ENCODE data around the gene DDR1.

Gene DDR1

DNA sequence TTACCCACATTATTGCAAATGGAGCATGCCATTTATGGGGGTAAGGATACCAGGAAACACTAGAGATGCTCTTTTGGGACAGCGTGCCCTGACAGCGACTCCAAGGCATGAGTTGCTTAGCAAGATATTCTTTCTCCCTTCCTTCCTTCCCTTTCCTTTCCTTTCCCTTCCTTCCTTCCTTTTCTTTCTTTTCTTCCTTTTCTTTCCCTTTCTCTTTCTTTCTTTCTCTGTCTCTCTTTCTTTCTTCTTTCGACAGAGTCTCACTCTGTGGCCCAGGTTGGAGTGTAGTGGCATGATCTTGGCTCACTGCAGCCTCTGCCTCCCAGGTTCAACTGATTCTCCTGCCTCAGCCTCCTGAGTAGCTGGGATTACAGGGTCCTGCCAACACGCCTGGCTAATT is 59.7 kb downstream of the DDR1 start:
- Histone ChIP-seq H3K9me3 (ENCODE audit: insufficient read depth, low read length) (no peaks in the 10 kb centered on the region), H3K79me2 (ENCODE audit: insufficient read depth, low read length) (no peaks in the 10 kb centered on the region)
- no peak for TF ChIP-seq EZH2phosphoT487 (conservative IDR thresholded peaks at IDR 0.05; ENCODE audit: low read length)
- TF ChIP-seq, protein P1, sequence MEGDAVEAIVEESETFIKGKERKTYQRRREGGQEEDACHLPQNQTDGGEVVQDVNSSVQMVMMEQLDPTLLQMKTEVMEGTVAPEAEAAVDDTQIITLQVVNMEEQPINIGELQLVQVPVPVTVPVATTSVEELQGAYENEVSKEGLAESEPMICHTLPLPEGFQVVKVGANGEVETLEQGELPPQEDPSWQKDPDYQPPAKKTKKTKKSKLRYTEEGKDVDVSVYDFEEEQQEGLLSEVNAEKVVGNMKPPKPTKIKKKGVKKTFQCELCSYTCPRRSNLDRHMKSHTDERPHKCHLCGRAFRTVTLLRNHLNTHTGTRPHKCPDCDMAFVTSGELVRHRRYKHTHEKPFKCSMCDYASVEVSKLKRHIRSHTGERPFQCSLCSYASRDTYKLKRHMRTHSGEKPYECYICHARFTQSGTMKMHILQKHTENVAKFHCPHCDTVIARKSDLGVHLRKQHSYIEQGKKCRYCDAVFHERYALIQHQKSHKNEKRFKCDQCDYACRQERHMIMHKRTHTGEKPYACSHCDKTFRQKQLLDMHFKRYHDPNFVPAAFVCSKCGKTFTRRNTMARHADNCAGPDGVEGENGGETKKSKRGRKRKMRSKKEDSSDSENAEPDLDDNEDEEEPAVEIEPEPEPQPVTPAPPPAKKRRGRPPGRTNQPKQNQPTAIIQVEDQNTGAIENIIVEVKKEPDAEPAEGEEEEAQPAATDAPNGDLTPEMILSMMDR (IDR thresholded peaks at IDR 0.05; ENCODE audit: insufficient read depth, low read length, poor library complexity, severe bottlenecking) = no peak

DNA sequence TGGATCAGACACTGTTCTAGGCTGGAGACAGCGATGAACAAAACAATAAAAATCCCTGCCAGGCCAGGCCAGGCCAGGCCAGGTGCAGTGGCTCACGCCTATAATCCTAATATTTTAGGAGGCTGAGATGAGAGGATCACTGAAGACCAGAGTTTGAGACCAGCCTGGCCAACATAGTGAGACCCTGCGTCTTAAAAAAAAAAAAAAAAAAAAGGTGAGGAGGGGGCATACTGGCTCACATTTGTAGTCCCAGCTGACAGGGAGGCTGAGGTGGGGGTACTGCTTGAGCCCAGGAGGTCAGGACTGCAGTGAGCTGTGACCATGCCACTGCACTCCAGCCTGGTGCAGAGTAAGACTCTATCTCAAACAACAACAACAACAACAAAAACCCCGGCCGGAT is 61.0 kb downstream of the DDR1 start:
- no peak overlapping the region for H3K27ac ChIP-seq (ENCODE audit: low read depth, low read length)
- TF ChIP-seq, protein P1 (IDR thresholded peaks at IDR 0.05; ENCODE audit: insufficient read depth, low read length, poor library complexity, severe bottlenecking) = no peak
- TF ChIP-seq EZH2phosphoT487 (conservative IDR thresholded peaks at IDR 0.05; ENCODE audit: low read length) = no peak
- H3K9me3 ChIP-seq (ENCODE audit: insufficient read depth, low read length) = no peaks in the 10 kb centered on the region
- no peak overlapping the region for H3K4me3 ChIP-seq (ENCODE audit: insufficient read depth, low read length, poor library complexity, severe bottlenecking)
- no peaks in the 10 kb centered on the region for H4K20me1 ChIP-seq (ENCODE audit: low read depth, low read length)
- H3K9ac ChIP-seq (ENCODE audit: low read length) = no peak overlapping the region
- H3K9me2 ChIP-seq (replicated peaks; ENCODE audit: insufficient read depth, low read length) = no peaks in the 10 kb centered on the region
- H3F3A ChIP-seq (ENCODE audit: insufficient read depth) = no peaks in the 10 kb centered on the region; the same call in 1 of the 2 replicates
- no peaks in the 10 kb centered on the region for H3K36me3 ChIP-seq (ENCODE audit: low read length)
- no peak overlapping the region for H2AFZ ChIP-seq (ENCODE audit: low read depth, low read length, severe bottlenecking)
- no peak overlapping the region for H3K4me2 ChIP-seq (ENCODE audit: low read depth, low read length, poor library complexity, severe bottlenecking)
- no peaks in the 10 kb centered on the region for H3K79me2 ChIP-seq (ENCODE audit: insufficient read depth, low read length)
- H3K27me3 ChIP-seq (ENCODE audit: low read length) = no peaks in the 10 kb centered on the region

More for the DNA sequence above, 59.7 kb downstream of the DDR1 start:
- no peaks in the 10 kb centered on the region for H3K27me3 ChIP-seq (ENCODE audit: low read length)
- H2AFZ ChIP-seq (ENCODE audit: low read depth, low read length, severe bottlenecking) = no peak overlapping the region
- no peaks in the 10 kb centered on the region for H4K20me1 ChIP-seq (ENCODE audit: low read depth, low read length)
- no peak overlapping the region for H3K4me3 ChIP-seq (ENCODE audit: insufficient read depth, low read length, poor library complexity, severe bottlenecking)
- no peak overlapping the region for H3K27ac ChIP-seq (ENCODE audit: low read depth, low read length)
- no peak overlapping the region for H3K4me2 ChIP-seq (ENCODE audit: low read depth, low read length, poor library complexity, severe bottlenecking)
- H3K9ac ChIP-seq (ENCODE audit: low read length) = no peak overlapping the region
- no peaks in the 10 kb centered on the region for H3K9me2 ChIP-seq (replicated peaks; ENCODE audit: insufficient read depth, low read length)
- H3F3A ChIP-seq (ENCODE audit: insufficient read depth) = no peaks in the 10 kb centered on the region; the same call in 1 of the 2 replicates
- H3K36me3 ChIP-seq (ENCODE audit: low read length) = no peaks in the 10 kb centered on the region

DNA sequence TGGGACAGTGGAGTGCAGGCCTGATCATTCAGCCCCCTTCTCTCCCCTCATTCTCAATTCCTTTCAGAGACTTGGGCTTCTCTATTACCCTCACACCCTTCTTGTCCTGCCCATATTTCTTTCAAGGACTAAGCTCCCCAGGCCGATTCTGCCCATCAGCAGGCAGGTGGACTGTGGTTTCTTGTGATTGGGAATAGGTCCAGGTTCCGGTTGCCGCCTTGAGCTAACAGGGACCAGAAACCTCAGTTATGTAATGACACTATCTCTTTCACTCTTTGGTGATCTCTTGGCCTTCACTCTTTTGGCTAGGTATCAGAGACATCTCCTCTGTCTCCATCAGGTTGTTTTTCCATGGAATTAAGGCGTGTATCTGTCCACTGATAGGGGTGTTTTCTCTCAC is 62.9 kb downstream of the DDR1 start:
- Histone ChIP-seq H2AFZ (ENCODE audit: low read depth, low read length, severe bottlenecking) (no peak overlapping the region), H3K27ac (ENCODE audit: low read depth, low read length) (no peak overlapping the region), H3K27me3 (ENCODE audit: low read length) (no peaks in the 10 kb centered on the region), H3F3A (ENCODE audit: insufficient read depth) (no peaks in the 10 kb centered on the region; the same call in 1 of the 2 replicates), H3K9ac (ENCODE audit: low read length) (no peak overlapping the region), H3K4me2 (ENCODE audit: low read depth, low read length, poor library complexity, severe bottlenecking) (no peak overlapping the region), H3K36me3 (ENCODE audit: low read length) (no peaks in the 10 kb centered on the region), H3K9me2 (replicated peaks; ENCODE audit: insufficient read depth, low read length) (no peaks in the 10 kb centered on the region), H4K20me1 (ENCODE audit: low read depth, low read length) (no peaks in the 10 kb centered on the region), H3K79me2 (ENCODE audit: insufficient read depth, low read length) (no peaks in the 10 kb centered on the region), H3K9me3 (ENCODE audit: insufficient read depth, low read length) (no peaks in the 10 kb centered on the region), H3K4me3 (ENCODE audit: insufficient read depth, low read length, poor library complexity, severe bottlenecking) (no peak overlapping the region)
- TF ChIP-seq EZH2phosphoT487 (conservative IDR thresholded peaks at IDR 0.05; ENCODE audit: low read length) = no peak

DNA sequence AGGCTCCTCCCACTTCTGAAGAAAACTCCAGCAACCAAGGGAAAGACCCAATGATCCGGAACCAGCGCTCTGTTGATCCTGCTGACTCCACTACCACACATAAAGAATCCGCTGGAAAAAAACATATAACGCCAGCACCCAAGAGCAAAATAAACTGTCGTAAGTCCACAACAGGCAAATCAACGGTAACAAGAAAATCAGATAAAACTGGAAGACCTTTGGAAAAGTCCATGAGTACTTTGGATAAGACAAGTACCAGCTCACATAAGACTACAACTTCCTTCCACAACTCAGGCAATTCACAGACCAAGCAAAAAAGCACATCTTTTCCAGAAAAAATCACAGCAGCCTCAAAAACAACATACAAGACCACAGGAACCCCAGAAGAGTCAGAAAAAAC is 64.5 kb downstream of the DDR1 start:
- Histone ChIP-seq H3K4me2 (ENCODE audit: low read depth, low read length, poor library complexity, severe bottlenecking) (no peak overlapping the region), H3K9ac (ENCODE audit: low read length) (no peak overlapping the region), H3K4me3 (ENCODE audit: insufficient read depth, low read length, poor library complexity, severe bottlenecking) (no peak overlapping the region), H3K79me2 (ENCODE audit: insufficient read depth, low read length) (no peaks in the 10 kb centered on the region), H3F3A (ENCODE audit: insufficient read depth) (no peaks in the 10 kb centered on the region), H4K20me1 (ENCODE audit: low read depth, low read length) (no peaks in the 10 kb centered on the region), H3K9me3 (ENCODE audit: insufficient read depth, low read length) (no peaks in the 10 kb centered on the region), H3K36me3 (ENCODE audit: low read length) (no peaks in the 10 kb centered on the region), H3K9me2 (replicated peaks; ENCODE audit: insufficient read depth, low read length) (no peaks in the 10 kb centered on the region), H3K27ac (ENCODE audit: low read depth, low read length) (no peak overlapping the region), H2AFZ (ENCODE audit: low read depth, low read length, severe bottlenecking) (no peak overlapping the region), H3K27me3 (ENCODE audit: low read length) (no peaks in the 10 kb centered on the region)
- TF ChIP-seq, protein P1 (IDR thresholded peaks at IDR 0.05; ENCODE audit: insufficient read depth, low read length, poor library complexity, severe bottlenecking) = no peak
- TF ChIP-seq EZH2phosphoT487 (conservative IDR thresholded peaks at IDR 0.05; ENCODE audit: low read length) = no peak
